Suprapubic skin (tissue), 4 donors: ENCODE data around the gene NEU1. TPM values are rescaled to one million over a fixed set of nuclear protein-coding genes. Genes with fewer than 3 reads are reported as not detected.
A peak's percentile ranks its signal among the peaks of the same experiment; 100 is the strongest.

Experiments used
- DNase-seq, 2 donors: peaks; one replicate each; pipeline ENCODE4 v3.0.0-alpha.2; 2019; ENCODE audit warnings: low spot score in 2 of 2
- H3K27ac ChIP-seq: fragments of 200-600 bp; sonication (generic); one replicate; pipeline ENCODE4 v1.5.1; 2019
- H3K27me3 ChIP-seq: fragments of 200-600 bp; sonication (generic); one replicate; pipeline ENCODE4 v1.5.1; 2019
- H3K36me3 ChIP-seq: fragments of 200-600 bp; sonication (generic); one replicate; pipeline ENCODE4 v1.5.1; 2019
- H3K4me1 ChIP-seq: fragments of 200-600 bp; sonication (generic); one replicate; pipeline ENCODE4 v1.5.1; 2019
- H3K4me3 ChIP-seq: fragments of 200-600 bp; sonication (generic); one replicate; pipeline ENCODE4 v1.5.1; 2019; ENCODE audit warnings: mild to moderate bottlenecking
- H3K9me3 ChIP-seq: fragments of 200-600 bp; sonication (generic); one replicate; pipeline ENCODE4 v1.5.1; 2019
- CTCF ChIP-seq, 2 donors: fragments of 200-600 bp in 1 of 2; fragments of 450-650 bp in 1 of 2; sonication (generic) in 1 of 2; IDR thresholded peaks; one replicate each; pipeline ENCODE4 v1.5.1; 2016 to 2019; ENCODE audit warnings: antibody characterized with exemption in 2 of 2, mild to moderate bottlenecking in 1 of 2, moderate library complexity in 1 of 2
- EP300 ChIP-seq: sonication (generic); formaldehyde crosslinking; IDR thresholded peaks from one replicate; pipeline ENCODE4 v1.6.1; 2017; ENCODE audit warnings: antibody characterized with exemption
- POLR2A ChIP-seq, 2 donors: fragments of 450-650 bp; IDR thresholded peaks; one replicate each; pipeline ENCODE4 v1.6.1; 2017; ENCODE audit warnings: antibody characterized with exemption in 2 of 2, mild to moderate bottlenecking in 2 of 2, moderate library complexity in 2 of 2
- POLR2AphosphoS5 ChIP-seq, 3 donors: sonication (generic); formaldehyde crosslinking; IDR thresholded peaks; one replicate each; pipeline ENCODE4 v1.6.1; 2017; ENCODE audit warnings: antibody characterized with exemption in 3 of 3
- WGBS: methylation state at CpG from one replicate; pipeline ENCODE4 v1.1.5; 2018; 5-methylcytosine and 5-hydroxymethylcytosine counted together
- total RNA-seq, 4 donors: library from RNA; depleted of rRNA; stranded (reverse); fragments of >200 nt; gene quantifications; one replicate each; pipeline ENCODE4 v1.1.0, GENCODE V29; 2016

NEU1 gene
- total RNA-seq, 4 donors from 2014 or later: 22.2 to 42.7 (median 39.8) TPM

- 60% methylated on average over 13 of the region's 13 CpGs for WGBS
- DNase-seq: no peak
- no peaks in the 10 kb centered on the region for H3K9me3 ChIP-seq
- TF ChIP-seq POLR2AphosphoS5 (IDR thresholded peaks at IDR 0.05): no peak
- no peak for TF ChIP-seq EP300
- TF ChIP-seq POLR2A (IDR thresholded peaks at IDR 0.05): no peak
- no peak for TF ChIP-seq CTCF (IDR thresholded peaks at IDR 0.05)
- H3K4me1 ChIP-seq: no peaks in the 10 kb centered on the region
- no peaks in the 10 kb centered on the region for H3K27me3 ChIP-seq
- H3K36me3 ChIP-seq: peaks cover 46% of the 10 kb centered on the region
- no peak overlapping the region for H3K27ac ChIP-seq
- H3K4me3 ChIP-seq: peak overlapping the region; percentile 5
Observed at GRCh38 chr6:31879143-31879542, 16.5 kb upstream of the NEU1 start.

- 48% methylated on average over 18 of the region's 18 CpGs for WGBS
- no peaks in the 10 kb centered on the region for H3K9me3 ChIP-seq
- TF ChIP-seq POLR2AphosphoS5 (IDR thresholded peaks at IDR 0.05) (no peak), POLR2A (IDR thresholded peaks at IDR 0.05) (no peak), EP300 (no peak), CTCF (IDR thresholded peaks at IDR 0.05) (no peak)
- H3K4me1 ChIP-seq: no peaks in the 10 kb centered on the region
- no peaks in the 10 kb centered on the region for H3K27me3 ChIP-seq
- peaks cover 41% of the 10 kb centered on the region for H3K36me3 ChIP-seq
- no peak within 1 kb of the TSS for H3K27ac ChIP-seq
- H3K4me3 ChIP-seq: peak within 1 kb of the TSS; percentile 5
- no peak for DNase-seq
Observed at GRCh38 chr6:31878726-31879125, 16.1 kb upstream of the NEU1 start, which contains the start of gene SLC44A4. SLC44A4 (minus strand) TSS chr6:31878997; CDS start chr6:31878980, 17 bp downstream.

- Histone ChIP-seq H3K36me3 (peaks cover 36% of the 10 kb centered on the region), H3K4me3 (no peak overlapping the region), H3K9me3 (no peaks in the 10 kb centered on the region), H3K27me3 (no peaks in the 10 kb centered on the region), H3K27ac (no peak overlapping the region), H3K4me1 (no peaks in the 10 kb centered on the region)
- DNase-seq: no peak
- TF ChIP-seq POLR2A (IDR thresholded peaks at IDR 0.05) (no peak), EP300 (no peak), CTCF (IDR thresholded peaks at IDR 0.05) (no peak), POLR2AphosphoS5 (IDR thresholded peaks at IDR 0.05) (no peak)
- WGBS: 87% methylated on average over 3 of the region's 3 CpGs
Observed at GRCh38 chr6:31878222-31878621, 15.6 kb upstream of the NEU1 start.

GRCh38 chr6:31877651-31878161, 15.1 kb upstream of the NEU1 start:
- WGBS: 70% methylated on average over 8 of the region's 10 CpGs
- H3K27ac ChIP-seq: no peak overlapping the region
- TF ChIP-seq POLR2AphosphoS5 (IDR thresholded peaks at IDR 0.05): no peak
- TF ChIP-seq POLR2A (IDR thresholded peaks at IDR 0.05): no peak
- TF ChIP-seq CTCF (IDR thresholded peaks at IDR 0.05): no peak
- no peak for TF ChIP-seq EP300
- peaks cover 31% of the 10 kb centered on the region for H3K36me3 ChIP-seq
- H3K9me3 ChIP-seq: no peaks in the 10 kb centered on the region
- H3K4me1 ChIP-seq: no peaks in the 10 kb centered on the region
- no peak overlapping the region for H3K4me3 ChIP-seq
- no peaks in the 10 kb centered on the region for H3K27me3 ChIP-seq
- no peak for DNase-seq

GRCh38 chr6:31877125-31877650, 14.6 kb upstream of the NEU1 start:
- Histone ChIP-seq H3K4me1 (no peaks in the 10 kb centered on the region), H3K27ac (no peak overlapping the region), H3K4me3 (no peak overlapping the region), H3K36me3 (peaks cover 26% of the 10 kb centered on the region), H3K27me3 (no peaks in the 10 kb centered on the region), H3K9me3 (no peaks in the 10 kb centered on the region)
- TF ChIP-seq EP300: no peak
- no peak for TF ChIP-seq CTCF (IDR thresholded peaks at IDR 0.05)
- TF ChIP-seq POLR2A (IDR thresholded peaks at IDR 0.05): no peak
- no peak for TF ChIP-seq POLR2AphosphoS5 (IDR thresholded peaks at IDR 0.05)
- no peak for DNase-seq
- WGBS: 40% methylated on average over 2 of the region's 3 CpGs
